ENCODE measurements around the gene RALY.

The RALY gene
- long read RNA-seq, donor 1, full-length matches to known transcripts, result 92 of 520 reads
- long read RNA-seq, donor 1, partial matches to known transcripts, result 364 of 520 reads
- long read RNA-seq, donor 1, other reads (novel, unspliced or antisense), result 64 of 520 reads
- long read RNA-seq, donor 2, full-length matches to known transcripts, result 48 of 100 reads
- long read RNA-seq, donor 2, partial matches to known transcripts, result 52 of 100 reads
- long read RNA-seq, donor 2, other reads (novel, unspliced or antisense), result 0 of 100 reads
- long read RNA-seq, donor 3, full-length matches to known transcripts, result 46 of 180 reads
- long read RNA-seq, donor 3, partial matches to known transcripts, result 134 of 180 reads
- long read RNA-seq, donor 3, other reads (novel, unspliced or antisense), result 0 of 180 reads
- long read RNA-seq, donor 4, full-length matches to known transcripts, result 21 of 112 reads
- long read RNA-seq, donor 4, partial matches to known transcripts, result 91 of 112 reads
- long read RNA-seq, donor 4, other reads (novel, unspliced or antisense), result 0 of 112 reads
- long read RNA-seq, donor 5, full-length matches to known transcripts, result 72 of 94 reads
- long read RNA-seq, donor 5, partial matches to known transcripts, result 22 of 94 reads
- long read RNA-seq, donor 5, other reads (novel, unspliced or antisense), result 0 of 94 reads
- long read RNA-seq, donor 6, full-length matches to known transcripts, result 66 of 352 reads
- long read RNA-seq, donor 6, partial matches to known transcripts, result 286 of 352 reads
- long read RNA-seq, donor 6, other reads (novel, unspliced or antisense), result 0 of 352 reads
- long read RNA-seq, donor 7, full-length matches to known transcripts, result 48 of 185 reads
- long read RNA-seq, donor 7, partial matches to known transcripts, result 137 of 185 reads
- long read RNA-seq, donor 7, other reads (novel, unspliced or antisense), result 0 of 185 reads
- long read RNA-seq, donor 8, full-length matches to known transcripts, result 67 of 114 reads
- long read RNA-seq, donor 8, partial matches to known transcripts, result 47 of 114 reads
- long read RNA-seq, donor 8, other reads (novel, unspliced or antisense), result 0 of 114 reads

GRCh38 chr20:33993576-33994221 is at the start of gene RALY:
Gene RALY (plus strand): TSS chr20:33993911. CDS start chr20:34072075, 78,164 bp downstream.
- DNase-seq, result peak; percentile 99

DNA sequence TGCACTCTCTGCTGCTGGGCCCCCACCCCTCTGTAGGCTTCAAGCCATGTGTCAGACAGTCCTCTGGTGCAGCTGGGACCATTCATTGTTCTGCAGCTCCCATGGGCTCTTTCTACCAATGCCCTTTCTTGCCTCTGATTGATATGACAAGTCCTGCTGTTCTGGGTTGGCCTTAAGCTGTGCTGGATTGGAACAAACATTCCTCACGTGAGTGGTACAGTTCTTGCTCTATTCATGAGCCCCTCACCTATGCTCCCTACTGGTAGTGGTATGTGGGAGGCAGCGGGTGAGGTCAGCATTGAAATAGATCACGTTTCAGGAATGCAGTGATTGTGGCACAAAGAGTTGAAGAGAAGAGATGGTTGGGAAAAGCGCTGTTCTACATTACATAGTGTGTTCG is 48.8 kb upstream of the RALY start:
- DNase-seq, result no peak

DNA sequence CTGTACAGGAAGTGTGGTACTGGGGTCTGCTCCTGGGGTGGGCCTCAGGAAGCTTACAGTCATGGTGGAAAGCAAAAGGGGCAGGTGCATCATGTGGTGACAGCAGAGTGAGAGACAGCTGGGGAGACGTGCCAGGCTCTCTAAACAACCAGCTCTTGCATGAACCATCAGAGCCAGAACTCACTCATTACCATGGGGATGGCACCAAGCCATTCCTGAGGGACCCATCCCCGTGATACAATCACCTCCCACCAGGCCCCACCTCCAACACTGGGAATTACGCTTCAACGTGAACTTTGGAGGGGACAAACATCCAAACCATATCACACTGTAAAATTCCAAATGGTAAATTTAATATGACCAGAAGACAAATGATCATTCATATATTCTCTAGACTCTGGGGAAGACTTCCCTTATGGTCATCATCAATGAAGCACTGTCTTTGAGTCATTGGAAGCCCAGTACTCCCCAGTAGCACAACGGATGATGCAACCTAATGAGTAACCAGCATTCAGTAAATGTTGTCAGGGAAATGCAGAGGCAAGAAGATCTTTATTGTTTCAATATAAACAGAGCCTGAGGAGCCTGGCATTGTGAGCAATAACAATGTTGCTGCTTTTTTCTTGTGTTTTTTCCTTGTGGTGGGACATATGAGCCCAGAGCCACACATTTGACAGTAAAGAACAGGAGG is 48.2 kb upstream of the RALY start:
- no peak for DNase-seq

DNA sequence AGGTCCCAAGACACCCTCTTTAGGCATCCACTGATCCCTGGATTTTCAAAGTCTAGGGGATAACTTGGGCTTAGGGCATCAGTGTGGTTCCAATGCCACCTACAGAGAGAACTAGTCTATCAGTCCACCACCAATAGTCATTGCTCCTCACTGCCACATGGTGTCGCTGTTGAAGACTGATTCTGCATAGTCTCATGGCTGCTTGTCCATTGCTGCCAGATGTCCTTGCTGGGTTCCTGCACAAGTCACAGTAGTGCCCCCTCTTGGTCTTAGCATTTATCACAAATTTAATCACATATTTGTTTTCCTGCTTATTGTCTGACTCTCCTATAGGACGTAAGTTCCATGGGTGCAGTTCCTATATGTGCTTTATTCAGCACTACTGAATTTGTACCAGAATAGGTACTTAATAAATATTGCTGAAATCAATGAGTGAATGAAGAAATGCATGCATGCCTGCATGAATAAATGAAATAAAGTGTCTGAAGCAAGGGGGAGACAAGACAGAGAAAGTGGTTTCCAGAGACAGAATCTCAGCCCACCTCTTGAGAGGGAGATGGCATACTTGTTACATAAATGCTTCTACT is 45.9 kb upstream of the RALY start:
- no peak for DNase-seq

DNA sequence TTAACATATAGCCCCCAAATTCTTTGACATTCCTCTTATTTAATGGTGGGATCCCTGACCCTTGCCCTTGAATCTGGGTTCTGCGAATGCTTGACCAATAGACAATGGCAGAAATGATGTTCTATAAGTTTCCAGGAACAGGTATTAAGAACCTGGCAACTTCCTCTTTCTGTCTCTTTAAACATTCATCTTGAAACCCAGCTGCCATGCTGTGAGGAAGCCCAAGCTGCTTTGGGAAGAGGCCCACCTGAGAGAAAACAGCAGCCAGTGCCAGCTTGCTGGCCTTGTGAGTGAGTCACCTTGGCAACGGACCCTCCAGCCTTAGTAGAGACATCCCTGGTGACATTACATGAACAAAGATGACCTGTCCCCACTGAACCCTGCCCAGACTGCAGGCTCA is 45.2 kb upstream of the RALY start:
- DNase-seq, result no peak

GRCh38 chr20:33951171-33951570 is 42.5 kb upstream of the RALY start:
- DNase-seq, result no peak

GRCh38 chr20:33954504-33954903 is 39.2 kb upstream of the RALY start:
- DNase-seq, result no peak

GRCh38 chr20:33963751-33964150 is 30.0 kb upstream of the RALY start:
- DNase-seq, result no peak

- no peak for DNase-seq
Observed at GRCh38 chr20:33964441-33964840, 29.3 kb upstream of the RALY start.

DNA sequence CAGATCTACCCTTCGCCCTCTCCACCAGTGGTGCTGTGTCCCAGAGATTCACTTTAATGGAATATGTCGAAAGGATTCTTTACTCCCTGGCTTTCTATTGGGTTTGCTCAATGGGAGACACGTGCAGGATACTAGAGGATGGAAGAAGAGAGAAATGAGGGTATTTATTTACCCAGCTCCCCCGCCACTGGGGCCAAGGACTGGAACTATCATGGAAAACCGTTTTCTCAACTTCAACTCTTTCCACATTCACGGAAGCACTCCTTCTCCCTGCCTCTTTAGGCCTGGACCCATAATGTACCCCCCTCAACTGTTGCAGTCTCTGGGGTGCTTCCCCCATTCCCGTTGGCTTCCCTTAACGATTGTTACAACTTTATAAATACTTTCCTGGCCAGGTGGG is 26.6 kb upstream of the RALY start:
- DNase-seq, result no peak

GRCh38 chr20:33969563-33969962 is 24.1 kb upstream of the RALY start:
- no peak for DNase-seq

DNA sequence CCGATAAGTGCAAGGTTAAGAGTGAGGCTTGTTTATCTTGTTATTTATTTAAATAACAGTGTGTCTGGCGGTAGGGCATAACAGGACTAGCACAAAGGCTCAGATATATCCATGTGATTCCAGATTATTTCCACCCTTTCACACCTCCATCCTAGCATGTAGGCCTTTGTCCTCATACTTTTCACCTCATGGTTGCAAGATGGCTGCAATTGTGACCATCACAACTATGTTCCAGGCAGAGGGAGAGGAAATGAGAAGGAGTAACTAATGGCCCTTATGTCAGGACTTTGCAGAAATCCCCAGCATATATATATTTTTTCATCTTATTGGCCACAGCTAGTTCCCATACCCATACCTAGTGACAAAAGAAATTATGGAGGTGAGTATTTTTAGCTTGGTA is 23.5 kb upstream of the RALY start:
- no peak for DNase-seq

DNA sequence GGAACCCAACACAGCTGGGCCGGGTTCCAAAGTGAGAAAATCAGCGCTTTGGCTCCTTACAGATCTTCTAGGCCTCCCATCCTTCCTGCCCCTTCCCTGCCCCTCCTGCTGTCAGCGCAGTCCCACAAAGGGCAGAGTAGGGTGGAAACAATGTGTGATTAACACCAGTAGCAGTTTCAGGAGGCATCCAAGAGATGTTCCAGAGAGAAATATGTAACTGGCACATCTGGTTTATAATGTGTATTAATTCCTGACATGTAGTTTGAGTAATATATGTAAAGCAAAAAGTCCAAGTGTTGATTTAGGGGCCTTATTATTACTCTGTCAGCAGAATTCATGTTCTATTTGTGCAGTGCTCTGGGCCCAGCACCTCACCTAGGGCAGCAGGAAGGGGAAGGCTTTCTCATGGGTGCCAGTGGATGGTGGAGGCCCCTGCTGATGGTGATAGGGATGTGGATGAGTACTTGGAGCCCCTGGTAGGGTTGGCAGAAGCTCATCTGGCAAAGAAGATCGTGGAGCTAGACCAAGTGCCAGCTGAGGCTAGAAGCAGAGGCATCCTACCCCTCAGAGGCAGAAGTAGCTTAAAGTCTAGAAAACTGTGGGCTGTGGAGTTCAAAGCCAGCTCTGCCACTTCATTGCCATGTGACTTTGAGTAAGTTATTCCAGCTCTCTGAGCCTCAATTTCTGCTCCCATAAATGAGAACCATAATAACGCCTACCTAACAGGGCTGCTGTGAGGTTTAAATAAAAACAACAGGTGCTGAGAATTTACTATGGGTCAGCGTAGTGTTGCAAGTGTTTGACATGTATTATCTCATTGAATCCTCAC is 22.4 kb upstream of the RALY start:
- no peak for DNase-seq

- DNase-seq, result no peak
Observed at GRCh38 chr20:33976959-33977358, 16.8 kb upstream of the RALY start.

GRCh38 chr20:33977535-33977934 is 16.2 kb upstream of the RALY start:
- no peak for DNase-seq

DNA sequence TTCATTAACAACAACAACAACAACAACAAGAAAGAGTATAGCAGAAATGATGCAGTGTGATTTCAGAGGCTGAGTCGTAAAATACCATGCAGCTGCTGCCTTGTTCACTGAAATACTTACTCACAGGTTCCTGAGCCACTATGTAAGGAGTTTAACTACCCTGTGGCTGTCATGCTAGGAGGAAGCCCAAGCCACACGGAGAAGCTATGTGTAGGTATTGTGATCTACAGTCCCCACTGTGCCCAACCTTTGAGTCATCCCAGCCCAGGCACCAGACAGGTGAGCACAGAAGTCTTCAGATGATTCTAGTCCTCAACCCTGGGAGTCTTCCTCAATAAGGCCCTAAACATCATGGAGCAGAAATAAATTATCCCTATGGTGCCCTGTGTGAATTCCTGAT is 14.6 kb upstream of the RALY start:
- no peak for DNase-seq

GRCh38 chr20:33981347-33981746 is 12.4 kb upstream of the RALY start:
- no peak for DNase-seq

DNA sequence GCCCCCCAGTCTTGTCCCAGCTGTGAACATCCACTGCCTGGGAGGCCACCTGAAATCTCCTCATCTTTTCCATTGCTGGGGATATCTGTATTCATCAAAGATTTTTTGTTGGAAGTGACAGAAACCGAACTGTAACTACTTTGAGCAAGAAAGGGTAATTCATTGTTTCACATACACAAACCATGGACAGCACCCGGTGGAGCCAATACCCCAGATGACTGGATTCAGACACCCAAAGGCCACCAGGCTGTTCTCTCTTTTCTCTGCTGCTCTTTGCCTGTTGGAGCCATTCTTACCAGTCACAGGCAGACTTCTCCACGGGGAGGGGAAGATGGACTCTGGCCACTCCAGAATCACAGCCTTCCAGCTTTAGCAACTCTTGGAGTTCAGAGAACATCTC is 11.7 kb upstream of the RALY start:
- no peak for DNase-seq

DNA sequence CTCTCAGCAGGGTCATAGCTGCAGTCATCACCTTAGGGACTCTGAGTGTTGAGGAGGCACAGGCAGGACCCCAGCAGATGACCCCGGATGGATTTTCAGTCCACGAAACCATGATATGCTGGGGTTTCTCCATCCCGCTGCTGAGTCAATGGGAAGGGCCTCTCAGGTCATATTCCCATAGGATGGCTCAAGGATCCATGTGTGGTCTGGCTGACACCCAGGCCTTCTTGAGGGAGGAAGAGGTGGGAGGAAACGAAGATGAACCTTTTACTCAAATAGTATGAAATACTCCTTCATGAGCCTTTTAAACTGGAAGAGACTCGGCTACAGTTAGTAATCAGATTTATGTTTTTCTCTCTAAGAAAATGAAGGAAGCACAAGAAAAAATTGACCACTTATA is 10.3 kb upstream of the RALY start:
- DNase-seq, result no peak

DNA sequence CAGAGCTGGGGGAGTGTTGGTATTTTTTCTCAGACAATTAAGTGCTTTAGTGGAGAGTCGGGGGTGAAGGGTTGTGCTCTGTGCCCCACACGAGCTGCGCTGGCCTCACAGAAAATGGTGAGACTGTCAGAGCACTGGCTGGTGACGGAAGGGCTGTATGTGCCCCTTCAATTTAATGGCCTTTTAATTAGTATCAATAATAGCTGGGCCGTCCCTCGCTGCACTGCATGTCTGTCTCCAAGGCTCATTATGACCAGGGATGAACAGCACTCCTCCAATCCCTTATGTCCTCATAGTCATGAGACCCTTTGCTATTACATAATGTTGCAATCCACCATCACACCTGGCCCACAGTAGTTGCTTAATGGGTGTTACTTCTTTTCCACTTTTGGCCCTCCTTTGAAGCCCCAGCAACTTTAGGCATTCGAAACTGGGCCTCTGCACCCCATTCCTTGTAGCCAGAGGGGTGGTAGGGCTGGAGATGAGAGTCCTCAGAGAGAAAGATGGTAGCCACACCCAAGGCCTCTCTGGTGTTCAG is 9.5 kb upstream of the RALY start:
- peak; percentile 7 for DNase-seq

Measured in right kidney (tissue), 9 donors.